AG09309 (cell line): ENCODE measurements around the gene FYN.
A peak's percentile ranks its signal among the peaks of the same experiment; 100 is the strongest.

Experiments used
- DNase-seq: peaks from one replicate; pipeline ENCODE4 v3.0.0-alpha.2; 2010; ENCODE audit warnings: low read depth
- H3K4me3 ChIP-seq: 2 replicates; pipeline ENCODE4 v1.5.1; 2011; ENCODE audit warnings: mild to moderate bottlenecking, low read depth, low read length, moderate library complexity; ENCODE audit not compliant: control insufficient read depth
- CTCF ChIP-seq: IDR thresholded peaks from 2 replicates; pipeline ENCODE4 v1.5.1; 2011; ENCODE audit warnings: mild to moderate bottlenecking, low read depth, low read length, inconsistent platforms; ENCODE audit not compliant: insufficient read depth, control insufficient read depth; ENCODE audit errors: missing control alignments

Gene FYN

GRCh38 chr6:111625461-111626391 is 247.5 kb downstream of the FYN start:
- DNase-seq = no peak
- peak overlapping the region; percentile 33 for H3K4me3 ChIP-seq
- TF ChIP-seq CTCF = no peak

- no peak for DNase-seq
- no peak overlapping the region for H3K4me3 ChIP-seq
- TF ChIP-seq CTCF = no peak
These were observed 248.2 kb downstream of the FYN start for GRCh38 chr6:111625099-111625416.

- DNase-seq = no peak
These were observed 248.7 kb downstream of the FYN start for GRCh38 chr6:111624401-111625098.

GRCh38 chr6:111623046-111623718 is 250.1 kb downstream of the FYN start:
- DNase-seq = no peak
- H3K4me3 ChIP-seq = no peak overlapping the region
- no peak for TF ChIP-seq CTCF

More at GRCh38 chr6:111624401-111625098, 248.7 kb downstream of the FYN start:
- H3K4me3 ChIP-seq = no peak overlapping the region
- no peak for TF ChIP-seq CTCF

- TF ChIP-seq CTCF = no peak
- no peak for DNase-seq
These were observed 253.1 kb downstream of the FYN start for GRCh38 chr6:111620169-111620568.

GRCh38 chr6:111618407-111618806 is 254.8 kb downstream of the FYN start:
- DNase-seq = no peak
- no peak overlapping the region for H3K4me3 ChIP-seq
- no peak for TF ChIP-seq CTCF

More at GRCh38 chr6:111620169-111620568, 253.1 kb downstream of the FYN start:
- no peak overlapping the region for H3K4me3 ChIP-seq
